ENCODE data around the gene DEFB121.

GRCh38 chr20:31452575-31452974 lies 46.6 kb upstream of the DEFB121 start:
- TF ChIP-seq POLR2A (IDR thresholded peaks at IDR 0.05), result no peak
- TF ChIP-seq CTCF (IDR thresholded peaks at IDR 0.05), result no peak
